Hematopoietic multipotent progenitor cell treated with erythropoietin and hydrocortisone succinate and interleukin-3 and kit ligand, for 15 days (in vitro differentiated cells): Measurements from ENCODE around the gene PDE9A.
"Not testable (repeated sequence)": the region's sequence is repeated elsewhere in the genome, so short reads cannot be mapped to it uniquely, and the experiment has no call there.

Experiments
- DNase-seq: peaks from one replicate; pipeline ENCODE4 v3.0.0-alpha.2; 2015; ENCODE audit warnings: low spot score

Gene PDE9A

DNA sequence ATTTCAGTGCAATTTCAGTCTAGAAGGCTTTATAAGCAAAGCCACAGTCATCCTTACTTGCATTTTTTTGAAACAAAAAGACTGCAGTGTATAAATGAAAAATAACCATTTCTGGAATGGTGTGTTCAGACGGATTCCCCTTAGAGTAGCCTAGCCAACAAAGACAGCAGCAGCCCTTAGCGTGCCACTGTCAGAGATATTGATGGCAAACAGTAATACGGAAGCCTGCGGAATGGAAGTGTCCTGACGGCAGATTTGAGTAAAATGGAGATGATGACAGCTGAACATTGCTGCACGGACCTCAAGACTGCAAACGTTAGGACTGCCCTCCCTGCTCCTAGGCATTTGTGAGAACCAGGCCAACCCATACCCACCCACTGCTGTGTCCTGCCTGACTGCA lies 54.7 kb downstream of the PDE9A start:
- DNase-seq = no peak

DNA sequence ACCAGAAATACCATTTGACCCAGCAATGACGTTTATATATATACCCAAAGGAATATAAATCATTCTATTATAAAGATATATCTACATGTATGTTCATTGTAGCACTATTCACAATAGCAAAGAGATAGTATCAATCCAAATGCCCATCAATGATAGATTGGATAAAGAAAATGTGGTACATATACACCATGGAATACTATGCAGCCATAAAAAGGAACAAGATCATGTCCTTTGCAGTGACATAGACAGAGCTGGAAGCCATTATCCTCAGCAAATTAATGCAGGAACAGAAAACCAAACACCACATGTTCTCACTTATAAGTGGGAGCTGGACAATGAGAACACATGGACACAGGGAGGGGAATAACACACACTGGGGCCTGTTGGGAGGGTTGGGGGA lies 55.5 kb downstream of the PDE9A start:
- DNase-seq = not testable (repeated sequence)

DNA sequence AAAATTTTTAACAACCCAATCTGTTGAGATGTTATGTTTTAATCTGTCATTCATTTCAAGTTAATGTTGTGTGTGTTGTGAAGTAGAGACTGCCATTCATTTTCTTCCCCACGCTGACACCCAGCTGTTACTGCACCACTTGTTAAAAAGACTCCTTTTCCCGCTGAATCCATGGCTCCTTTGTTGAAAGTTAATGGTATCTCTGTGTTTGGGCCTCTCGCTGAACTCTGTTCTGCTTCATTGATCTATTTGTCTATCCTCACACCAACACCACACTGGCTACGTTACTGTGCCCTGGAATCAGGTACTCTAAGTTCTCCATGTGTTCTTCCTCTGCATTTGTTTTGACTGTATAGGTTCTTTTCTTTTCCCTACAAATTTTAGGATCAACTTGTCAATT lies 58.2 kb downstream of the PDE9A start:
- DNase-seq = no peak

DNA sequence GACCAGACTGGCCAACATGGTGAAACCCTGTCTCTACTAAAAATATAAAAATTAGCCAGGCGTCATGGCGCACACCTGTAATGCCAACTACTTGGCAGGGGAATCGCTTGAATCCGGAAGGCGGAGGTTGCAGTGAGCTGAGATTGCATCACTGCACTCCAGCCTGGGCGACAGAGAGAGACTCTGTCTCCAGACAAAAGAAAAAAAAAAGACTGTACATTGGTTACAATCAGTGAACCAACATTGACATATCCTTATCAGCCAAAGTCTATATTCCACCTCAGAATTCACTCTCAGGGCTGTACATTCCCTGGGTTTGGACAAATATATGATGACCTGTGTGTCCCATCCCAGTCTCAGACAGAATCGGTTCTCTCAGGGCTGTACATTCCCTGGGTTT lies 62.0 kb downstream of the PDE9A start:
- not testable (repeated sequence) for DNase-seq

DNA sequence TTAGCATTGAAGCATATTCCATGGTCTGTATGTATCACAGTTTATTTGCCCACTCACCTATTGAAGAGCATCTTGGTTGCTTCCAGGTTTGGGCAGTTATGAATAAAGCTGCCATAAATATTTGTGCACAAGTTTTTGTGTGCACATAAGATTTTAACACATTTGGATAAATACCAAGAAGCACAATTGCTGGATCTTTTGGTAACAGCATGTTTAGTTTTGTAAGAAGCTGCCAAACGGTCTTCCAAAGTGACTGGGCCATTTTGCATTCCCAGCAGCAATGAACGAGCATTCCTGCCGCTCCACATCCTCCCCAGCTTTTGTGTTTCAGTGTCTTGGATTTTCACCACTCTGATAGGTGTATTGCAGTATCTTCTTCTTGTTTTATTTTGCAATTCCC lies 62.7 kb downstream of the PDE9A start:
- DNase-seq = no peak

DNA sequence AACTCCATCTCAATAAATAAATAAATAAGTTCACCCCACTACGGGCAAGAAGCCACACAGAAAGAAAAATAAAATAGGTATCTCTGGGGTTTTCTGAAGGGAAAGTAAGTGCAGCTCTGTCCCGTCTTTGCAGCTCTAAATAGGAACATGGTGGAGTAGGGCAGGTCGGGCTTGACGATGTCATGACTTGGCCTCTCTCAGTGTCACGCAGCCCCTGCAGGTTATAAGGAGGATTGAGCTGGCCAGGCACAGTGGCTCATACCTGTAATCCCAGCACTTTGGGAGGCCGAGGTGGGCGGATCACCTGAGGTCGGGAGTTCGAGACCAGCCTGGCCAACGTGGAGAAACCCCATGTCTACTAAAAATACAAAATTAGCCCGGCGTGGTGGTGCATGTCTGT lies 67.1 kb downstream of the PDE9A start:
- not testable (repeated sequence) for DNase-seq

DNA sequence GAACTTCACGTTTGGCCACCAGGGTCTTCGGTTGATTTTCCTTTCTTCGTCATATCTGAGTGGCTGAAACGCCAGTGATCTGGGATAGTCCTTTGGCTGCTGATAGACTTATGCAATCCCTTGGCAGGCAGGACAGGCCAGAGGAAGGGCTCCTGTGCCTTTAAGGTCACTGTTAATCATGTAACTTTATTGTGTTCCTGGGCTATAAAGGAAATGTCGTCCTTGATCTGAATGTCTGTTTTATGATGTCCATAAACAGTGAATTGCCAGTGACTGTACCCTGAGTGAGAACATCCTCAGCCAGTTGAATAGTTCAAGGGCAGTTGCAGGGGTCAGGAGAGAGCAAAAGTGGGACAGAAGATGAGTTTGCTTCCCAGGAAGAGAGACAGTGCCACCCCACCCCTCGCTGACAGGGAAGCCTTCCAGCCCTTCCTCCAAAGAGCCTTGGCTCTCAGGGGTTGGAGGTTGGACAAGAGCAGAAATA lies 68.0 kb downstream of the PDE9A start:
- DNase-seq = no peak

DNA sequence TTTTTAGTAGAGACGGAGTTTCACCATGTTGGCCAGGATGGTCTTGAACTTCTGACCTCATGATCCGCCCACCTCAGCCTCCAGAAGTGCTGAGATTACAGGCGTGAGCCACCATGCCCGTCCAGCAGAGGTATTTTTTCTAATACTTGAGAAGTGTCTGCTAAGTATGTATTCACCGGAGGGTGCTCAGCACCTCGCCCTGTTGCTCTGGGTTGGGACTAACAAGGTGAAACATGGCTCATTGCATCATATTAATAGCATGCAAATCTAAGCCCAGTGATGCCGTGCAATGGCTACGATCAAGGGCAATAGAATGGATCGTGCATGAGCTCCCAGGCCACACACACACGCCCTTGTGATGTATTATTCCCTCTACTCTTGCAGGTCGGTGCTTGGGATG lies 68.7 kb downstream of the PDE9A start:
- no peak for DNase-seq

DNA sequence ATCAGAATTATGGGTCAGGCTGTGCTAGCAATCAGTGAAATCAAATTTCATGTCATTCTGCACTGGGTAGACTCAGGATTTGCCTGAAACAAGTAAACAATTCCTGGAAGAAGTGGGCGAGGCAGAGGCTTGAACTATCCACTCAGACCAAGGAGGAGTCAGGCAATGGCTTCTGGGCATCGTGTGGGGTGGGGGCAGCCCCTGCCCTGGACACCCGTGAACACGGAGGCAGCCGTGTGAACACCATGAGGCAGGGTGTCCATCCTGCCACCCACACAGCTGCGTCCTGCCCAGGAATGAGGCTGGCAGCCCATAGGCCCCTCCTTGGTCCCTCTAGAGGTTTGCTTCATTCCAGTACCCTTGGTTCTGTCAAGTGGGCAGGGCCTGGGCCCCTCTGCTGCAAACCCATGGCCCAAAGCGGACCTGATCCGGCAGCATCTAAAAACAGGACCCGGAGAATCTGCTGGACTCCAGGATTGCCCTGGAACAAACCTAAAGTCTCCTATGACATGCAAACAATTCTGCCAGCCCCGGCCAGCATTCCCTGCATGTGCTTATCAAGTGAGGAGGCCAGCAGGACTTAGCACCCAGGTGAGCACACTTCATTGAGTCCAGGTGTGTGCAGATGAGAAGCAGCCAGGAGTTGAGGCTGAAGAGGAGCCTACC lies 69.5 kb downstream of the PDE9A start:
- DNase-seq = no peak

DNA sequence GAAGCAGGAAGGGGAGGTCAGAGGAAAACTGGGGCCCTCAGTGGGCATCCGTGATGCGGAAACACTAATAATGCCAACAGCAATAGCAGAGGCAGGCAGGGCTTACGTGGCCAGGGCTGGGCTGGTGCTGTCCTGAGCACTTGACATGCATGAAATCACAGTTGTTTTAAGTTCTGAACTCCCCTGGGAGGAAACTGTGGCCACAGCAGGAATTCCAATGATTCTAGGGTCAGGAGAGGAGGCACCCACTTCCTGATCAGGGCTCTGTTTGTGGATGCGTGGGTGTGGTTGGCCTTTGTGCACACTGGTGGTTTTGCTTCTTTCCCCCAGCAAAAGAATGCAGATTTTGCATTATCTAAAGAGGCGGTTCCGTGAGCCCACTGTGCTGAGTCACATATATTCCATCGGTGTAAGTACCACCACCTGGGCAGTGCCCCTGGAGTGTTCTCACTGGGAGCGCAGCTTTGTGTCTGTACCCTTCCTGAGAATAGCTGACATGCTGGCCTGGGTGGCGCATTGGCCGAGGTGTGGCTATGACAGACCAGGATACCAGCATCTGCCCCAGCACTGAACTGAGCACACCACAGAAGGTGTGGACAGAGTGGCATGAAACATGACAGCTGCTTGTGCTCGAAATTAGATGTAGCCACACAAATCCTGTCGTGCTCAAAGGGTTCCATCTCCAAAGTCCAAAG lies 71.0 kb downstream of the PDE9A start:
- DNase-seq = no peak

DNA sequence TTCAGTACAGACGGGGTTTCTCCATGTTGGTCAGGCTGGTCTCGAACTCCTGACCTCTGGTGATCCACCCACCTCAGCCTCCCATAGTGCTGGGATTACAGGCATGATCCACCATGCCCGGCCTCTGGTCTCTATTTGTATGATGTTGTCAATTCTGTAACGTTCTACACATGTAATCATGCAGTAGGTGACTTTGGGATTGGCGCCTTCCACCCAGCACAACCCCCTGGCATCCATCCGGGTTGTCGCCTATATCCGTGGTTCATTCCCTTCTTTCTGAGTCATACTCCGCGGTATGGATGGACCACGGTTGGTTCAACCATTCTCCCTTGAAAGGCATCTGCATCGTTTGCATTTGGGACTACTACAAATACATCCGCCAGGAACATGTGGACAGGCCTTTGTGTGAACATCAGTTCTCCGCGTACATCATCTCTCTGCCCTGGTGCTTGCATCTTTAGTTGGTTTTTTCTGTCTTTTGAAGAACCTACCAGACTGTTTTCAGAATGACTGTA lies 72.1 kb downstream of the PDE9A start:
- no peak for DNase-seq

DNA sequence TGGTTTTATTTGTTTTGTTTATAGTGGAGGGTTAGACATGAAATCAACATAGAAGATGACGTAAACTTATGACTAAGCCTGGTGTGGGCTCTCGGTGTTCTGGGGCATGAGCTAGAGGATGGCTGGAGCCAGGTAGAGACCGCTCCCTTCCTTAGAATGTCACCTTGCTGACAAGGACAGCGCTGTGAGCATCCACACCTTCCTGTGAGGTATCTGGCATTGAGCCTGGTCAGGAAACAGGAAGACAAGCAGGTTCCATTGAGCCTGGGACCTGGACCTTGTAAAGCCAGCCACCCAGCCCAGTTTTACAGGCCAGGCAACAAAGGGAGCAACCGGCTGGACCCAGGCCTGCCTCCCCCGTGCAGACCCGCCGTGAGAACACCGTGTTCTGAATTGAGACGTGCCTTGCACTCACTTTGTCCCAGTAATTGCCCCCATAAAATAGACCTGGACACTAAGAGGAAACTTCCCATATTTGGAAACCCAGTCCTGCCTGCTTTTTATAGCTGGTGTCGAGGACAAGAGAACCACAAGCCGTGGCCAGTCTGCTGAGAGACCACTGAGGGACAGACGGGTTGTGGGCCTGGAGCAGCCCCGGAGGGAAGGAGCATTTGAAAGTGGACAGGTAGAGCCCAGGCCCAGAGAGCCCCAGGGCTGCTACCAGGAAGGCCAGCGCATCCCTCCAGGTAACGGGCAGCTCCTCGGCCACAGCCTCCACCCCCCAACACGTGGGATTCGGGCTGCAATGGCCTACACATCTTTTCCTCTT lies 78.0 kb downstream of the PDE9A start:
- DNase-seq = no peak

DNA sequence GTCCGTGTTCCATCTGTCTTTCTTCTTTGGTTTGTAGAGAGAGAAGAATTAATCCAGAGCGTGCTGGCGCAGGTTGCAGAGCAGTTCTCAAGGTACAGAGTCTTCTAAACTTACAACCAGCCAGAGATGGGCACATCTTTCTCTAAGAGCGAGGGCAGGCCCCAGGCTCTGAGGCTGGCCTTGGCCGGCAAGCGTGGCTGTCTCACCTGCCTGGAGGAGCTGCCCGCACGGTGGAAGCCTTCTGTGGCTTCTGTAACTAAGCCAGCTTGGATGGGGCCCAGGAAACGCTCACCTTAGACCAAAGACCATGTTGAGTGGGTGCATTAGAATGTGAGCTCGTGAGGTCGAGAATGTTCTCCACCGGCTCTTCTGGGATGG lies 78.6 kb downstream of the PDE9A start:
- DNase-seq = no peak

DNA sequence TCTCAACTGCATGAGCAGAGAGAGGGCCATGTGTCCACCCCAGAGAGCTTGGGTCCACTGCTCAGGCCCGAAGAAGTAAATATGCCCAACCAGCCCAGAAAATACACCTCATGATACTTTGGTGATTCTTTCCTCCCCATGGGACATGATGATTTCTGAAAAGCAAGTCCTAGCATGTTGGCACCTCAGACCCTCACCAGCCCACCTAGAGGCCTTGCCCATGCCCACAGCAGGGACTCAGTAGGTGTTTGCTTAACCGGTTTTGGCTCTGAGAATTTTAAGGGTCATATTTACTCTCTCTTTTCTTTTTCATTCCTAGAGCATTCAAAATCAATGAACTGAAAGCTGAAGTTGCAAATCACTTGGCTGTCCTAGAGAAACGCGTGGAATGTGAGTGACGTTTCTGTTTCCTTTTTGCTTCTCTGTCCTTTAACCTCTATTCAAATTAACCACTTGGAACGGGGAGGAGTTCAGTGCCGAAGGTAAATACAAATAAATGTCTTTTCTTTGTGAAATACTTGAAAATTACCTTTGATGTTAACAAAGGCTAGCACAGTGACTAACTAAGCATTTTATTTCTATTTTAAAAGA lies 79.7 kb downstream of the PDE9A start:
- no peak for DNase-seq

DNA sequence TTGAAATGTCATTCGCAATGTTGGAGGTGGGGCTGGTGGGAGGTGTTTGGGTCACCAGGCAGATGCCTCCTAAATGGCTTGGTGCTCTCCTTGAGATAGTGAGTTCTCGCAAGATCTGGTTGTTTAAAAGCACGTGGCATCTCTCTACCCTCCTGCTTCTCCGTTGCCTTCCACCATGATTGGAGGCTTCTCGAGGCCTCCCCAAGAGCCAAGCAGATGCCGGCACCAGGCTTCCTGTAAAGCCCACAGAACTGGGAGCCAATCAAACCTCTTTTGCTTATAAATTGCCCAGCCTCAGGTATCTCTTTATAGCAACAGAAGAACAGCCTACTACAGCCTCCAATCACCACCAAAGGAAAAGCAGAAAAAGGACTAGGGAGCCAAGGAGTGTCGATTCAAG lies 80.5 kb downstream of the PDE9A start:
- no peak for DNase-seq

DNA sequence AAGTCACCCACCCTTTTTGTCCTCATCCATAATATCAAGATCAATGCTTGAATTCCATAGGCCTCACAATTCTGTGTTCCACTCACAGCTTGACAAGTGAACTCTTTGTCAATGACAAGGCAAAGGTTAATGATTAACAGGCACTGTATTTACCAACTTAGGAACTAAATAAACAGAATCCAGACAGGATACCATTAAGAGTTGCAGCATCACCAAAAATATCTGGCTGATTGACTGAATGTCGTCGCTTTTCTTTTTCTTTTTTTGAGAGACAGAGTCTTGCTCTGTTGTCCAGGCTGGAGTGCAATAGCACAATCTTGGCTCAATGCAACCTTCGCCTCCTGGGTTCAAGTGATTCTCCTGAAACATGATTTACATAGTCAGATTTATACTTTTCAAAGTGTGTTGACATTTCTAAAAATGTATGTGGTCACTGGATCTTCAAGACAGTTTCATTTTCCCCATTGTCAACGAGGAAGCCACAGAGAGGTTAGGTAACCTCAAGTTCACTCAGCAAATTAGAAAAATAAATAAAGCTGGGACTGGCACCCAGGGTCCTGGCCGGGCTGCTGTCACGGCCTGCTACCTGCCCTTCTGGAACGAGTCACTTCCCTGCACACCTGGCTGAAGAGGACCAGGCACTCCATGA lies 81.0 kb downstream of the PDE9A start:
- DNase-seq = no peak

DNA sequence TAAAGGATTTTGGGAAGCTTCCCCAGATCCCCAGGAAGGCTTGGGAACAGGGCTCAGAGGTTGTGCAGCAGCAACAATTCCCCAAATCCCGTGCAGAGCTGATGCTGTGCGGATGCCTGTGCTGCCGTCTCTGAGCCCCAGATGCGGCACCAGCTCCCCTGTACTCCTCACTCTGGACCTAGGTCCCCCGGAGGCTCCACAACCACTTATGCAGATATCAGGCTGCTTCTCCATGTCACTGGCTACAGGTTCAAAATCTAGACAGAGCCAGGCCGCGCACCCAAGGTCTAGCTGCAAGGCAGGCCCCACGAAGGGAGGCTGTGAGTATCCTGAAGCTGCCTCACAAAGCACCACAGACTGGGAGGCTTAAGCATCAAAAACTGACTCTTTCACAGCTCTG lies 81.6 kb downstream of the PDE9A start:
- no peak for DNase-seq

DNA sequence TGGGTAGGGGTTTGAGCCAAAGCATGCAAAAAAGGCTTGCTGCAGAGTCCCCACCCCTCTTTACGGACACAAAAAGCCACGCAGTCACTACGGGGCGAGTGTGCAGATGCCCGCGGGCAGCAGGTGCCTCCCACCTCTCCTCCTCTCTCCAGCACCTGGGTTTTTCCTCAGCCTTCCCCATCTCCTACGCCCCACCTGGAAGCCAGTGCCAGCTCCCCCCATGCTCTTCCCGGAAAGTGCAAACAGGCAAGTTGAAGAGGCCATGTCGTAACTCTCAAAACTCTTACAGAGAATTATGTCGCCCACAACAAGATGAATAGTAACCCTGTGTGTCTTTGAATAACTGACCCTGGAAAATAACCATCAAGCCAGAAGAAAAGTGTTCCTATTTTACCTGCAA lies 82.5 kb downstream of the PDE9A start:
- no peak for DNase-seq

DNA sequence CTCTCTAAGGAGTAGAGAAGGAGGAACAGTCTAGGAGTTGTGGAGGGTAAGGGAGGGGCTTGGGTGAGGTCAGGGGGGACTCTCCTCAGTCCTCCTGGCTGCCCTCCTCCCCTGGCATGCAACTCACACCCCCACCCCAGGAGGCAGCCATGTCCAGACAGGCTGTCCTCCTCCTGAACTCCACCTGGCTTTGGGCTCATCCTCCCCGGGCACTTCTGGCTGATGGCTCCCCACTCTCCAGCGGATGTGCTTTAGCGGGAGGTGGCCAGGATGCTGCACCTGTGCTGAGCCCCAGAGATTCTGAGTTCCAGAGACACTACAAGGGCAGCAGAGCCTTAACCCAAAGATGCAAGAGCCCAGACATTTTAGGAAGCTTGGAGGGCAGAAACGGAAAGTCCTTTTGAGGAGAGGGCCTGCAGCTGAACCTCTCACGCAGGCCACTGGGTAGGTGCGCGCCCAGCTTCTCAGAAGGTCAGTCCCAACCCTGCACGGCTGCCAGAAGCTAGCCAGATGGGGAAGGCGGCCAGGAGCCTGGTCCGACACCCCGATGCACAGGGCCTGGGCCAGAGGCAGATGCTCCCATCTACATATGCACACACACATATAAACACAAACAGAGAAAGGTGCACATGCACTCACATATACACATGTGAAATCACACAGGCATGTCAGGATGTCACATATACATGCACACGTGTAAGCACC lies 83.4 kb downstream of the PDE9A start:
- no peak for DNase-seq

DNA sequence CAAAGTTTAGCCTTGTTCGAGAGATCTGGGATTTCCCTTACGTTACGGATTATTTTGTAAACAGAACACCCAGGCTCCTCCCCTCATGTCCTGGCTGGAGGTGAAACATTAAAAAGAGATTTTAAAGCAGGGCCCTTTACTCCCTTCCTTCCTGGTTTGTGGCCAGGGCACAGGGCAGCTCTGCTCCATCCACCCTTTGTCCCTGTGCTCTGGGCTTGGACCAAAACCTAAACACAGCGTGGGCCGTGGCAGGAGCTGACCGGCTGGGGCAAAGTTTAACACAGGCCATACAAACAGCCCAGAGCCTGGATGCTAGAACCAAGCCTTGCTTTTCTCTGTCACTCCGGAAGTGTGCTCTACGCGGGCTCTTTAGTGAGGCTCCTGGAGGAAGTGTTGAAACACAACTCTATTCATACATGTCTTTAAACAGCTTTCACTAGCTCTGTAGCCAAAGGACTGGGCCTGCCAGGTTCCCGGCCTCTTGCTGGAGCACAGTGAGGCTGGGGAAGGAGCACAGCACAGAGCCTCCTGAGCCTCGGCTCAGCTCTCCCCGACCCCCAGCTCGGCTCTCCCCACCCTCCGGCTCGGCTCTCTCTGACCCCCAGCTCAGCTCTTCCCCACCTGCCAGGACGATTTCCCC lies 84.7 kb downstream of the PDE9A start:
- DNase-seq = no peak
